ENCODE data around the gene TENM4. TPM values are rescaled to one million over a fixed set of nuclear protein-coding genes. Genes with fewer than 3 reads are reported as not detected.

Gene TENM4
- total and polyA plus RNA-seq, 11 donors = 0.08 to 6.4 (median 1.0) TPM

GRCh38 chr11:79441461-79441875, 638 bp upstream of the TENM4 start:
- intact Hi-C loops (cut with DNase I) = no loop called here
- no peaks in the 10 kb centered on the region for H3K36me3 ChIP-seq
- no peak for TF ChIP-seq CTCF (IDR thresholded peaks at IDR 0.05)
- no peak for TF ChIP-seq POLR2A (IDR thresholded peaks at IDR 0.05)
- peaks cover 0 to 50% (median 31%) of the 10 kb centered on the region in 12 donors for H3K4me1 ChIP-seq
- peaks cover 0 to 8% (median 3%) of the 10 kb centered on the region in 12 donors for H3K9me3 ChIP-seq
- H3K4me3 ChIP-seq = peak overlapping the region in 11 of 12 donors; percentile 36 to 72 (median 54)
- ATAC-seq (no peak), DNase-seq (no peak)
- H3K27ac ChIP-seq = peak overlapping the region in 5 of 12 donors; percentile 37 to 68 (median 66)
- peaks cover 5 to 86% (median 43%) of the 10 kb centered on the region in 9 donors for H3K27me3 ChIP-seq
- WGBS, 4 donors = 25 to 35% (median 27%) methylated on average over 10 of the region's 10 CpGs

GRCh38 chr11:79439886-79440570, 802 bp downstream of the TENM4 start:
- DNase-seq = peak; percentile 13 to 64 (median 25)
- intact Hi-C loops (cut with DNase I) = no loop called here
- WGBS, 4 donors = 0 to 2% (median 1%) methylated on average over 15 to 72 of the region's 72 CpGs
- Histone ChIP-seq H3K4me3 (peak overlapping the region; percentile 36 to 72 (median 54)), H3K9me3 (peaks cover 0 to 8% (median 3%) of the 10 kb centered on the region in 12 donors), H3K4me1 (peaks cover 0 to 50% (median 31%) of the 10 kb centered on the region in 12 donors), H3K27me3 (peaks cover 14 to 94% (median 50%) of the 10 kb centered on the region in 9 donors), H3K36me3 (no peaks in the 10 kb centered on the region), H3K27ac (peak overlapping the region in 7 of 12 donors; percentile 49 to 68 (median 66))
- peak in 1 of 12 donors; percentile 15 for TF ChIP-seq CTCF (IDR thresholded peaks at IDR 0.05)
- no peak for TF ChIP-seq POLR2A (IDR thresholded peaks at IDR 0.05)
- peak in 3 of 4 donors; percentile 4 to 43 (median 32) for ATAC-seq

DNA sequence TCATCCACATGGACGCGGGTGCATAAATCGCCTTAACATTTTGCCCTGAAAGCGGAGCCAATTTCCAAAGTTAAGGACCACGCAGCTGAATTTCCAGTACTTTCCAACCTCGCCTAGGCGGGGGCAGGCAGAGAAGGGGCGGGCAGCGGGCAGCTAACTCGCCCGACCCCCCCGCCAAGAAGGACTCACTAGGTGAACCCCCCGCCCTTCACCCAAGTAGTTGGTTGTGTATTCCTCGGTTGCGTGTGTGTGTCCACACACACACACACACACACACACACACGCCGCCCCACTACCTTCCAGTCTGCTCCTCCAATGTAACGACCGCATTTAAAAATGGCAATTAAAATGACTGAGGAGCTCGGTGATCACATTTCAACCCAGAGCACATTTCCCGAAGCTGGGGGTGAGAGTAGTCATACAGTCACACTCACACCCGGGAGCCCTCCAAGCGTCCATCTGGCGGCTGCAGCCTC, 1.4 kb downstream of the TENM4 start:
- ATAC-seq = peak in 1 of 4 donors; percentile 21
- WGBS, 4 donors = 2 to 5% (median 2%) methylated on average over 23 to 24 of the region's 24 CpGs
- TF ChIP-seq CTCF (IDR thresholded peaks at IDR 0.05) (no peak), POLR2A (IDR thresholded peaks at IDR 0.05) (no peak)
- Histone ChIP-seq H3K9me3 (peaks cover 0 to 8% (median 3%) of the 10 kb centered on the region in 12 donors), H3K36me3 (no peaks in the 10 kb centered on the region), H3K4me1 (peaks cover 0 to 50% (median 31%) of the 10 kb centered on the region in 12 donors), H3K27ac (peak overlapping the region in 5 of 12 donors; percentile 49 to 68 (median 66)), H3K27me3 (peaks cover 14 to 89% (median 53%) of the 10 kb centered on the region in 9 donors), H3K4me3 (peak overlapping the region; percentile 36 to 72 (median 54))
- DNase-seq = peak in 2 of 5 donors; percentile 8 to 26
- intact Hi-C loops (cut with DNase I) = no loop called here

Measured in heart left ventricle (tissue), 16 donors.